Astrocyte of the cerebellum (primary cell): ENCODE measurements around the gene SUCNR1.
"Not testable (repeated sequence)": the region's sequence is repeated elsewhere in the genome, so short reads cannot be mapped to it uniquely, and the experiment has no call there.

Source experiments
- DNase-seq: peaks from one replicate; pipeline ENCODE4 v3.0.0-alpha.2; 2011; ENCODE audit warnings: low read depth
- H3K4me3 ChIP-seq: 2 replicates; pipeline ENCODE4 v1.5.1; 2011; ENCODE audit warnings: mild to moderate bottlenecking, low read depth, low read length, moderate library complexity
- in situ Hi-C: cut with HindIII; loops from 2 replicates; pipeline ENCODE4 v1.10.0; 2017; ENCODE audit warnings: low sequenced_read_pairs
- TF ChIP-seq, protein P1 (sequence below): IDR thresholded peaks from 2 replicates; pipeline ENCODE4 v1.5.1; 2012; ENCODE audit warnings: low read length, low read depth, moderate library complexity, mild to moderate bottlenecking; ENCODE audit errors: missing control alignments

Gene SUCNR1

DNA sequence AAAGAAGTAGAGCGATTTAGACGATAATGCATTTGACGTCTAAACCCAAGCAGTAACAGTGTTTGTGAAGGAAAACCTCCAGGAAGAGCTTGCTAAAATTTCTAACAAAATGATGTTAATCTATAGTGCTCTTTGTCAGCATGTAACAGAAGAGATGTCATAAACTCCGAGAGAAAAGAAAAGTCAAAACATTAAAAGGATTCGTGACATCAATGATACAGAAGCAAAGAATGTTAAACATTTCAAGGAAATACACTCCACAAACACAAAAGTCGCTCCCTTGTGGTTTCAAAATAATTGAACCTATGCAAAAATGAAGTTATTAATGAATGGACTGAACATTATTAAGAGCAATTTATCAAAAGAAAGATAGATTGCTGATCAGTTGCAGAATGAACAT is 31.6 kb upstream of the SUCNR1 start:
- no peak overlapping the region for H3K4me3 ChIP-seq
- in situ Hi-C loops, result no loop called here
- TF ChIP-seq, protein P1, sequence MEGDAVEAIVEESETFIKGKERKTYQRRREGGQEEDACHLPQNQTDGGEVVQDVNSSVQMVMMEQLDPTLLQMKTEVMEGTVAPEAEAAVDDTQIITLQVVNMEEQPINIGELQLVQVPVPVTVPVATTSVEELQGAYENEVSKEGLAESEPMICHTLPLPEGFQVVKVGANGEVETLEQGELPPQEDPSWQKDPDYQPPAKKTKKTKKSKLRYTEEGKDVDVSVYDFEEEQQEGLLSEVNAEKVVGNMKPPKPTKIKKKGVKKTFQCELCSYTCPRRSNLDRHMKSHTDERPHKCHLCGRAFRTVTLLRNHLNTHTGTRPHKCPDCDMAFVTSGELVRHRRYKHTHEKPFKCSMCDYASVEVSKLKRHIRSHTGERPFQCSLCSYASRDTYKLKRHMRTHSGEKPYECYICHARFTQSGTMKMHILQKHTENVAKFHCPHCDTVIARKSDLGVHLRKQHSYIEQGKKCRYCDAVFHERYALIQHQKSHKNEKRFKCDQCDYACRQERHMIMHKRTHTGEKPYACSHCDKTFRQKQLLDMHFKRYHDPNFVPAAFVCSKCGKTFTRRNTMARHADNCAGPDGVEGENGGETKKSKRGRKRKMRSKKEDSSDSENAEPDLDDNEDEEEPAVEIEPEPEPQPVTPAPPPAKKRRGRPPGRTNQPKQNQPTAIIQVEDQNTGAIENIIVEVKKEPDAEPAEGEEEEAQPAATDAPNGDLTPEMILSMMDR, result no peak
- DNase-seq, result no peak

DNA sequence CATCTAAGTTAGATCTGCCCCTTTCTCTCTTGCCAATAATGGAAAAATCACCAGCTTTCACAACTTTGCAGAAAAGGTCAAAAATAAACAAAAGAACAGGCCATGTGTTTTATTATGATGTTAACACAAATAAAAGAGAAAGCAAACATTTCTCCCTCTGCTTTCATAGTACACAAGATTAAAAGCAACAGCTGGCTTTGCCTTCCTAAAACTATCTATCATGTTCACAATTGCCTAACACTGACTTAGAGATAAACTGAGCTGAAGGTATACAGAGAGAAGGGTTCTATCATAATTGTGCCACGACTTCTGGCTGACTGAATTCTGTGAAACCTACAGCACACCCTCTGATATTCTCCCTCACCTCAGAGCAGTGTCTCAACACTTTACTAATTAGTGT is 30.2 kb upstream of the SUCNR1 start:
- TF ChIP-seq, protein P1, result no peak
- H3K4me3 ChIP-seq, result no peak overlapping the region
- in situ Hi-C loops, result no loop called here
- no peak for DNase-seq

DNA sequence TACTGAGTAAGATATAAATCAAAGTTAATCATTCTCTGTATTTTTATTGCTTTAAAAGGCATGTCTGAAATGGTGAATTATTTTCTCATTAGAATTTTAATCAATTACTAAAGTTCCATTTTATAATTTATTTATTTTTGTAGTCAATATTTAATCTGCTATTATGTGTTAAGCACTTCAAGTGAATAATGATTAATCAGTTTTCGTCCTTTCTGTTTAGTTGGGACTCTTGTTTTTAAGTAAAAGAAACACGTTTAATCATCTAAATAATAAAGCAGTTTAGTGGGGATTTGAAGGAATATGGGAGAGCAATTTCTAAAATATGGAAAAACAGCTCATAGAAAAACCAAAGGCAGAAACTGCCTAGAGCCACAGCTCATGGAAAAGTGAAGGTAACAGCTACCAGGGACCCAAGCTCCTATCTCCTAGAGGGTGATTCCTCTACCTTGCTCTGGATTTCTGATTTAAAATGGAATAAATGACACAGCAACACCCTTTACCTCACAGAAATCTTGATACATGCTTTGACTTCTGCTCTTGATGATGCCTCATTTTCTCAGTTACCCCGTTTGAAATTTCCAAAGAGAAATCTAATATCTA is 28.0 kb upstream of the SUCNR1 start:
- TF ChIP-seq, protein P1, result no peak
- H3K4me3 ChIP-seq, result no peak overlapping the region
- in situ Hi-C loops, result no loop called here
- DNase-seq, result no peak

DNA sequence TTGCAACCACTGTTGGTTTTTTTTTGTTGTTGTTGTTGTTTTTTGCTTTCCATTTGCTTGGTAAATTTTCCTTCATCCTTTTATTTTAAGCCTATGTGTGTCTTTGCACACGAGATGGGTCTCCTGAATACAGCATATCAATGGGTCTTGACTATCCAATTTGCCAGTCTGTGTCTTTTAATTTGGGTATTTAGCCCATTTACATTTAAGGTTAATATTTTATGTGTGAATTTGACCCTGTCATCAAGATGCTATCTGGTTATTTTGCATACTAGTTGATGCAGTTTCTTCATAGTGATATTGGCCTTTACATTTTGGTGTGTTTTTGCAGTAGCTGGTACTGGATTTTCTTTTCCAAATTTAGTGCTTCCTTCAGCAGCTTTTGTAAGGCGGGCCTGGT is 23.4 kb upstream of the SUCNR1 start:
- DNase-seq, in situ Hi-C loops, H3K4me3 ChIP-seq: not testable (repeated sequence)

DNA sequence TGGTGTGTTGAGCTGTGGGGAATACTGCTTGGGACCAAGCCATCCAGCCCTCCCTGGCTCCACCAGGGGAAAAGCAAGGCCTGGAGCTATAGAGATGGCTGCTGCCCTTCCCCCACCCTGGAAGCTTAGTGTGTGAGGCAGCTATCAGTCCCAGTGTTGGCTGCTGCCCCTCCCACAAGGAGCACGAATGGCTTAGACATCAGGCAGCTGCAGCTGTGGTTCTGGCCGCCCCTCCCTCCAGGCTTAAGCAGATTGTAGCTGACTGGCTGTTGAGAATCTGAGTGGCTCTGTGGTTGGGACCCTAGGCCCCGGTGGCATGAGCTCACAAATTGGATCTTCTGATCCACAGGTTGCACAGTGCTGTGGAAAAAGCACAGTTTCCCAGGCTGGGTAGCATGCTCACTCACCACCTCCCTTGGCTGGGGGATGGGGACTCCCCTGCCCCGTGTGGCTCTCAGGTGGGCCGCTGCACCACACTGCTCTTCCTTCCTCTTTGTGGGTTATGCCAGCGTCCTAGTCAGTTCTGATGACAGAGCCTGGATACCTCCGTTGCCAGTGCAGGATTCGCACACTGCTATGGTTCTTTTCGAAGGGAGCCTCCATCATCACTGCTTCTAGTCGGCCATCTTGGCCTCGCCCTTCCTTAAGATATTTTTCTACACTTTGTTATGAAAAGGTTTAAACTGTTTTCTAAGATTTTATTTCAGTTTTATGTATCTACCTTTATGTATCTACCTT is 21.2 kb upstream of the SUCNR1 start:
- in situ Hi-C loops, result no loop called here
- H3K4me3 ChIP-seq, result no peak overlapping the region
- TF ChIP-seq, protein P1, result no peak
- no peak for DNase-seq

DNA sequence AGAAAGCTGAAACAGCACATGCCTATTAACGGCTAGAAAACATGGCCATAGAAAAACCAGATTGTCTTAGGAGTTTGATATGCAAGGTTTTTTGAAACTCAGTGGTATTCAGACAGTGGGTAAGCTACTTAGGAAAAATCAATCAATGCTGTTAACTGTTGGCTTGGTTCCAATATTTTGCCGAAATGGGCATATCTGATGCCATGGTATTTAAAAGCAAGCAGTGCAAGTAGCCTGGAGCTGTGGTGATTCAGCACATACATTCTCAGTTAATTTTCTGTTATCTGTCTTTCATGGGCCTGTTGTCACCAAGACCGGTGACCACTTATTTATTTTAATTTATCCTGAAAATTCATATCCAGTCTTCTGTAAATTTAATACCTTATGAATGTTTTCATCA is 17.3 kb upstream of the SUCNR1 start:
- DNase-seq, result no peak
- H3K4me3 ChIP-seq, result no peak overlapping the region
- in situ Hi-C loops, result no loop called here
- TF ChIP-seq, protein P1, result no peak

DNA sequence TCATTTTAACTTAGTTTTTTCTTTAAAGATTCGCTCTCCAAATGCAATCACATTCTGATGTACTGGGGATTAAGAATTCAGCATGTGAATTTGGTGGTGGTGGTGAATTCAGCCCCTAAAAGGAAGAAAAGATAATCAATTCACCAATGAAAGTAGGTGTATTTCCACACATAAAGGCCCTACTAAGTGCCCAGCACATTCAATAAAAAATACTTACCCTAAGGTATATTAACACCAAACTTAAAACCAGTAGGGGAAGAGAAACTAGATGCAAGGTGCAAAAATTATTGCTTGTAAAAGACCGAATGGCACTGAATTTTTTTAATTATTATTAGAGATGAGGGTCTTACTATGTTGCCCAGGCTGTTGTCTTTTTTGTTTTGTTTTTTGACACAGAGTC is 16.8 kb upstream of the SUCNR1 start:
- in situ Hi-C loops, result no loop called here
- TF ChIP-seq, protein P1, result no peak
- no peak for DNase-seq
- no peak overlapping the region for H3K4me3 ChIP-seq
